ENCODE measurements around the gene DTNB.

Gene DTNB

GRCh38 chr2:25623361-25623760, 50.0 kb downstream of the DTNB start:
- TF ChIP-seq RAD21 (IDR thresholded peaks at IDR 0.05; ENCODE audit: low read depth) (no peak), CEBPB (IDR thresholded peaks at IDR 0.05) (no peak), EP300 (IDR thresholded peaks at IDR 0.05; ENCODE audit: borderline replicate concordance) (no peak), EGR1 (IDR thresholded peaks at IDR 0.05) (no peak), MAX (IDR thresholded peaks at IDR 0.05) (no peak), TCF12 (IDR thresholded peaks at IDR 0.05; ENCODE audit: low read depth) (no peak), CREB1 (IDR thresholded peaks at IDR 0.05; ENCODE audit: low read depth) (no peak), TAF1 (IDR thresholded peaks at IDR 0.05; ENCODE audit: low read depth) (no peak), YY1 (IDR thresholded peaks at IDR 0.05; ENCODE audit: low read depth) (no peak), REST (IDR thresholded peaks at IDR 0.05; ENCODE audit: low read depth) (no peak), ZBTB7A (IDR thresholded peaks at IDR 0.05; ENCODE audit: low read depth) (no peak)
- TF ChIP-seq, protein P1, sequence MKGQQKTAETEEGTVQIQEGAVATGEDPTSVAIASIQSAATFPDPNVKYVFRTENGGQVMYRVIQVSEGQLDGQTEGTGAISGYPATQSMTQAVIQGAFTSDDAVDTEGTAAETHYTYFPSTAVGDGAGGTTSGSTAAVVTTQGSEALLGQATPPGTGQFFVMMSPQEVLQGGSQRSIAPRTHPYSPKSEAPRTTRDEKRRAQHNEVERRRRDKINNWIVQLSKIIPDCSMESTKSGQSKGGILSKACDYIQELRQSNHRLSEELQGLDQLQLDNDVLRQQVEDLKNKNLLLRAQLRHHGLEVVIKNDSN (IDR thresholded peaks at IDR 0.05) = no peak

DNA sequence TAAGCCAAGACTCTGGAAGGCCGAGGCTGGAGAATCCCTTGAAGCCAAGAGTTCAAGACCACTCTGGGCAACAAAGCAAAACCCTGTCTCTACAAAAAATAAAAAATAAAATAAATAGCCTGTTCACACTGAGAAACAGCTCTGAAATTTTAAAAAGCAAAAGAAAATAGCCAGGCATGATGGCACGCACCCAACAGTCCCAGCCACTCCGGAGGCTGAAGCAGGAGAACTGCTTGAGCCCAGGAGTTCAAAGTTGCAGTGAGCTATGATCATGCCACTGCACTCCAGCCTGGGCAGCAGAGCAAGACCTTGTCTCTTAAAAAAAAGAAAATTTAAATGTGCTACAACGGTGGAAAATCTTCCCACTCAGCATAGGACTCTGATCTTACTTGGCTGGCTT, 52.7 kb downstream of the DTNB start:
- no peak for TF ChIP-seq YY1 (IDR thresholded peaks at IDR 0.05; ENCODE audit: low read depth)
- TF ChIP-seq, protein P1 (IDR thresholded peaks at IDR 0.05) = no peak
- TF ChIP-seq EGR1 (IDR thresholded peaks at IDR 0.05) = no peak
- TF ChIP-seq FOXM1 (IDR thresholded peaks at IDR 0.05; ENCODE audit: borderline replicate concordance, low read depth) = no peak
- TF ChIP-seq REST (IDR thresholded peaks at IDR 0.05; ENCODE audit: low read depth) = no peak
- TF ChIP-seq CEBPB (IDR thresholded peaks at IDR 0.05) = no peak
- no peak for TF ChIP-seq EP300 (IDR thresholded peaks at IDR 0.05; ENCODE audit: borderline replicate concordance)
- TF ChIP-seq RAD21 (IDR thresholded peaks at IDR 0.05; ENCODE audit: low read depth) = no peak
- TF ChIP-seq TCF12 (IDR thresholded peaks at IDR 0.05; ENCODE audit: low read depth) = no peak
- no peak for TF ChIP-seq TEAD4 (IDR thresholded peaks at IDR 0.05)
- no peak for TF ChIP-seq TAF1 (IDR thresholded peaks at IDR 0.05; ENCODE audit: low read depth)
- no peak for TF ChIP-seq MAX (IDR thresholded peaks at IDR 0.05)
- no peak for TF ChIP-seq NFIC (IDR thresholded peaks at IDR 0.05)
- no peak for TF ChIP-seq CREB1 (IDR thresholded peaks at IDR 0.05; ENCODE audit: low read depth)
- no peak for TF ChIP-seq ZBTB7A (IDR thresholded peaks at IDR 0.05; ENCODE audit: low read depth)

DNA sequence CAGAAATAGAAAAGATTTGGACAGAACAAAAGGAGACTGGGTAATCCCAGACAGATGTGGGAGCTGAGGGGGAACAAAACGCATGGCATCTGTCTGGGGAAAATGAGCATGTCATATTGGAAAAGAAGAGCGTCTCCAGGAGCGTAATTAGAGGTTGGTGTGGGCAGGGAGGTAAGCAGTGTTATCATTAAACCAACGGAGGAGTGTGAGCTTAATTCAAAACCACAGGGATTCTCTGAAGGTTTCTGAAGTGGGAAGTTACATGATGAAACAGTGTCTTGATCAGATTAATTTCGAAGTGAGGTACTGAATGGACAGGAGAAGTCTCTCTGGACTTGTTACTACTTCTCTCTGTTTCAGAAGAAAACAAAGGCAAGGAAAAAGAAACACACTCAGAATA, 53.3 kb downstream of the DTNB start:
- TF ChIP-seq TEAD4 (IDR thresholded peaks at IDR 0.05) (no peak), NFIC (IDR thresholded peaks at IDR 0.05) (no peak), TAF1 (IDR thresholded peaks at IDR 0.05; ENCODE audit: low read depth) (no peak), ZBTB7A (IDR thresholded peaks at IDR 0.05; ENCODE audit: low read depth) (no peak), MAX (IDR thresholded peaks at IDR 0.05) (no peak), REST (IDR thresholded peaks at IDR 0.05; ENCODE audit: low read depth) (no peak), CREB1 (IDR thresholded peaks at IDR 0.05; ENCODE audit: low read depth) (no peak), FOXM1 (IDR thresholded peaks at IDR 0.05; ENCODE audit: borderline replicate concordance, low read depth) (no peak), RAD21 (IDR thresholded peaks at IDR 0.05; ENCODE audit: low read depth) (no peak), YY1 (IDR thresholded peaks at IDR 0.05; ENCODE audit: low read depth) (no peak), CEBPB (IDR thresholded peaks at IDR 0.05) (no peak), TCF12 (IDR thresholded peaks at IDR 0.05; ENCODE audit: low read depth) (no peak)
- TF ChIP-seq, protein P1 (IDR thresholded peaks at IDR 0.05) = no peak

GRCh38 chr2:25619185-25619584, 54.2 kb downstream of the DTNB start:
- TF ChIP-seq RAD21 (IDR thresholded peaks at IDR 0.05; ENCODE audit: low read depth) = no peak
- TF ChIP-seq CEBPB (IDR thresholded peaks at IDR 0.05) = peak; percentile 42; the same call in 1 of the 2 replicates
